Neural progenitor cell (in vitro differentiated cells): ENCODE measurements around the gene CHRNB4. TPM values are rescaled to one million over a fixed set of nuclear protein-coding genes. Genes with fewer than 3 reads are reported as not detected.

Experiments
- DNase-seq: peaks from one replicate; pipeline ENCODE4 v3.0.0-alpha.2; 2016; ENCODE audit warnings: low spot score
- H2AFZ ChIP-seq: fragments of 200-600 bp; sonication (generic); replicated peaks from 2 replicates; pipeline ENCODE4 v1.6.1; 2016; ENCODE audit warnings: antibody characterized with exemption
- H3F3A ChIP-seq: fragments of 200-600 bp; sonication (generic); 2 replicates; pipeline ENCODE4 v1.6.1; 2016; ENCODE audit warnings: antibody characterized with exemption, low read depth
- H3K27ac ChIP-seq: fragments of 200-600 bp; sonication (generic); 2 replicates; pipeline ENCODE4 v1.5.1; 2016; ENCODE audit warnings: mild to moderate bottlenecking
- H3K27me3 ChIP-seq: fragments of 200-600 bp; sonication (generic); 2 replicates; pipeline ENCODE4 v1.6.1; 2016; ENCODE audit warnings: mild to moderate bottlenecking, moderate library complexity
- H3K36me3 ChIP-seq: fragments of 200-600 bp; sonication (generic); 2 replicates; pipeline ENCODE4 v1.5.1; 2016
- H3K4me1 ChIP-seq: fragments of 200-600 bp; sonication (generic); 2 replicates; pipeline ENCODE4 v1.6.1; 2016; ENCODE audit warnings: mixed run types
- H3K4me2 ChIP-seq: fragments of 200-600 bp; sonication (generic); 2 replicates; pipeline ENCODE4 v1.6.1; 2016
- H3K4me3 ChIP-seq: fragments of 200-600 bp; sonication (generic); 2 replicates; pipeline ENCODE4 v1.5.1; 2016
- H3K79me2 ChIP-seq: fragments of 200-600 bp; sonication (generic); 2 replicates; pipeline ENCODE4 v1.6.1; 2016; ENCODE audit warnings: low read depth
- H3K9ac ChIP-seq: fragments of 200-600 bp; sonication (generic); 2 replicates; pipeline ENCODE4 v1.6.1; 2016
- H3K9me3 ChIP-seq: fragments of 200-600 bp; sonication (generic); 2 replicates; pipeline ENCODE4 v1.5.1; 2016; ENCODE audit warnings: low read depth
- H4K20me1 ChIP-seq: fragments of 200-600 bp; sonication (generic); 2 replicates; pipeline ENCODE4 v1.6.1; 2016; ENCODE audit warnings: low read depth
- H3K27ac Mint-ChIP-seq: 3 replicates; pipeline ENCODE4 v1.8.0; 2021; ENCODE audit warnings: mixed read lengths
- H3K27me3 Mint-ChIP-seq: 2 replicates; pipeline ENCODE4 v1.8.0; 2022; ENCODE audit warnings: low read depth, mild to moderate bottlenecking, inconsistent platforms, moderate library complexity, mixed read lengths; ENCODE audit not compliant: insufficient read depth
- H3K36me3 Mint-ChIP-seq: 3 replicates; pipeline ENCODE4 v1.8.0; 2021; ENCODE audit warnings: mixed read lengths
- H3K4me1 Mint-ChIP-seq: 3 replicates; pipeline ENCODE4 v1.8.0; 2021; ENCODE audit warnings: mixed read lengths
- H3K4me3 Mint-ChIP-seq: 3 replicates; pipeline ENCODE4 v1.8.0; 2021; ENCODE audit warnings: mild to moderate bottlenecking, moderate library complexity, mixed read lengths
- H3K9me3 Mint-ChIP-seq: 3 replicates; pipeline ENCODE4 v1.8.0; 2020; ENCODE audit warnings: mixed read lengths
- EZH2 ChIP-seq: fragments of 200-600 bp; sonication (generic); IDR thresholded peaks from 2 replicates; pipeline ENCODE4 v1.6.1; 2017; ENCODE audit warnings: antibody characterized with exemption, mild to moderate bottlenecking, moderate library complexity
- EZH2phosphoT487 ChIP-seq: fragments of 200-600 bp; sonication (generic); IDR thresholded peaks from 2 replicates; pipeline ENCODE4 v1.6.1; 2017; ENCODE audit warnings: antibody characterized with exemption
- total RNA-seq: library from RNA; depleted of rRNA; stranded (reverse); fragments of >200 nt; gene quantifications from 2 replicates; pipeline ENCODE4 v1.2.3, GENCODE V29; 2015; ENCODE audit warnings: low replicate concordance
- TF ChIP-seq, protein P1 (sequence below): fragments of 200-600 bp; sonication (generic); IDR thresholded peaks from 2 replicates; pipeline ENCODE4 v1.5.1; 2017; ENCODE audit warnings: antibody characterized with exemption, mild to moderate bottlenecking

The CHRNB4 gene
- total RNA-seq, 1 donor from 2014 or later = 0.24 TPM

DNA sequence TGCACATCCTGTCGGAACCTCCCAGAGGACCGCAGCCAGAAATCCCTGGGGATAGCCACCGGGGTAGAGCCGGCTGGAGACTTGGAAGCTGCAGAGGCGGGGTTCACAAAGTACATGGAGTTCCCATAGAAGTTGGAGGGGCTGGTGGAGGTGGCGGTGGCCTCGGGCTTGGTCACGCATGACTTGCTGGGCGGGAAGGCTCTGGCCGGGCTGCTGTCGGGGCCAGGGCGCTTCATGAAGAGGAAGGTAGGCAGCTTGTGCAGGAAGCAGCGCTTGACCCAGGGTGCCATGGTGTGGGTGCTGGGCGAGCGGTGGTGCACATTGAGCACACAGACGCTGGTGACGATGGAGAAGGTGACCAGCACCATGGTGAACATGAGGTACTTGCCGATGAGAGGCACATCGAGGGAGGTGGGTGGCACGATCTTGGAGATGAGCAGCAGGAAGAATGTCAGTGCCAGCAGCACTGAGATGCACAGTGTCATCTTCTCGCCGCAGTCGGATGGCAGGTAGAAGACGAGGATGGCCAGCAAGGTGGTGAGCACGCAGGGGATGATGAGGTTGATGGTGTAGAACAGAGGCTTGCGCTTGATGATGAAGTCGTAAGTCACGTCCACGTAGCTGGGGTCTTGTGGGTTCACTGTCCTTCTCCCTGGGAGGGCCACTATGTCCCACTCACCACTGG, 11.8 kb downstream of the CHRNB4 start:
- Mint-ChIP-seq H3K27ac (no peak overlapping the region), H3K36me3 (no peaks in the 10 kb centered on the region), H3K4me1 (peaks cover 11% of the 10 kb centered on the region), H3K27me3 (peaks cover 19% of the 10 kb centered on the region), H3K4me3 (no peak overlapping the region), H3K9me3 (peaks cover 10% of the 10 kb centered on the region)
- Histone ChIP-seq H2AFZ (no peak overlapping the region), H3K4me3 (no peak overlapping the region), H3K36me3 (no peaks in the 10 kb centered on the region), H3F3A (no peaks in the 10 kb centered on the region), H3K9me3 (no peaks in the 10 kb centered on the region), H3K4me2 (no peak overlapping the region), H3K9ac (no peak overlapping the region), H3K27me3 (no peaks in the 10 kb centered on the region), H3K4me1 (no peaks in the 10 kb centered on the region), H3K79me2 (no peaks in the 10 kb centered on the region), H4K20me1 (no peaks in the 10 kb centered on the region), H3K27ac (no peak overlapping the region)
- TF ChIP-seq EZH2phosphoT487 (no peak), EZH2 (no peak)
- TF ChIP-seq, protein P1, sequence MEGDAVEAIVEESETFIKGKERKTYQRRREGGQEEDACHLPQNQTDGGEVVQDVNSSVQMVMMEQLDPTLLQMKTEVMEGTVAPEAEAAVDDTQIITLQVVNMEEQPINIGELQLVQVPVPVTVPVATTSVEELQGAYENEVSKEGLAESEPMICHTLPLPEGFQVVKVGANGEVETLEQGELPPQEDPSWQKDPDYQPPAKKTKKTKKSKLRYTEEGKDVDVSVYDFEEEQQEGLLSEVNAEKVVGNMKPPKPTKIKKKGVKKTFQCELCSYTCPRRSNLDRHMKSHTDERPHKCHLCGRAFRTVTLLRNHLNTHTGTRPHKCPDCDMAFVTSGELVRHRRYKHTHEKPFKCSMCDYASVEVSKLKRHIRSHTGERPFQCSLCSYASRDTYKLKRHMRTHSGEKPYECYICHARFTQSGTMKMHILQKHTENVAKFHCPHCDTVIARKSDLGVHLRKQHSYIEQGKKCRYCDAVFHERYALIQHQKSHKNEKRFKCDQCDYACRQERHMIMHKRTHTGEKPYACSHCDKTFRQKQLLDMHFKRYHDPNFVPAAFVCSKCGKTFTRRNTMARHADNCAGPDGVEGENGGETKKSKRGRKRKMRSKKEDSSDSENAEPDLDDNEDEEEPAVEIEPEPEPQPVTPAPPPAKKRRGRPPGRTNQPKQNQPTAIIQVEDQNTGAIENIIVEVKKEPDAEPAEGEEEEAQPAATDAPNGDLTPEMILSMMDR = no peak
- no peak for DNase-seq

GRCh38 chr15:78628227-78628626, 12.8 kb downstream of the CHRNB4 start:
- H3K4me1 Mint-ChIP-seq = peaks cover 11% of the 10 kb centered on the region
- no peak overlapping the region for H3K4me2 ChIP-seq

GRCh38 chr15:78627348-78627747, 13.7 kb downstream of the CHRNB4 start:
- Mint-ChIP-seq H3K36me3 (no peaks in the 10 kb centered on the region), H3K4me3 (no peak overlapping the region), H3K27ac (no peak overlapping the region), H3K27me3 (peaks cover 21% of the 10 kb centered on the region), H3K4me1 (peaks cover 11% of the 10 kb centered on the region), H3K9me3 (peaks cover 5% of the 10 kb centered on the region)
- no peaks in the 10 kb centered on the region for H3K36me3 ChIP-seq
- no peak overlapping the region for H3K4me2 ChIP-seq
- TF ChIP-seq EZH2 (no peak), EZH2phosphoT487 (no peak)
- TF ChIP-seq, protein P1 = no peak
- peaks cover 17% of the 10 kb centered on the region for H3K27me3 ChIP-seq
- H3K79me2 ChIP-seq = no peaks in the 10 kb centered on the region
- no peaks in the 10 kb centered on the region for H3K4me1 ChIP-seq
- no peaks in the 10 kb centered on the region for H4K20me1 ChIP-seq
- no peak overlapping the region for H3K9ac ChIP-seq
- no peak overlapping the region for H3K4me3 ChIP-seq
- no peak overlapping the region for H2AFZ ChIP-seq
- no peaks in the 10 kb centered on the region for H3K9me3 ChIP-seq
- H3K27ac ChIP-seq = no peak overlapping the region
- DNase-seq = no peak
- H3F3A ChIP-seq = no peaks in the 10 kb centered on the region

More at GRCh38 chr15:78628227-78628626, 12.8 kb downstream of the CHRNB4 start:
- H3K4me1 ChIP-seq = no peaks in the 10 kb centered on the region
- H3K36me3 ChIP-seq = no peaks in the 10 kb centered on the region
- Mint-ChIP-seq H3K27ac (no peak overlapping the region), H3K36me3 (no peaks in the 10 kb centered on the region), H3K4me3 (no peak overlapping the region), H3K9me3 (peaks cover 10% of the 10 kb centered on the region), H3K27me3 (peaks cover 20% of the 10 kb centered on the region)
- H4K20me1 ChIP-seq = no peaks in the 10 kb centered on the region
- H3K27me3 ChIP-seq = peaks cover 8% of the 10 kb centered on the region
- no peaks in the 10 kb centered on the region for H3K79me2 ChIP-seq
- no peaks in the 10 kb centered on the region for H3K9me3 ChIP-seq
- no peak overlapping the region for H3K4me3 ChIP-seq
- H3K27ac ChIP-seq = no peak overlapping the region
- no peak for DNase-seq
- TF ChIP-seq EZH2phosphoT487 = no peak
- no peak for TF ChIP-seq EZH2
- TF ChIP-seq, protein P1 = no peak
- H2AFZ ChIP-seq = no peak overlapping the region
- no peak overlapping the region for H3K9ac ChIP-seq
- H3F3A ChIP-seq = no peaks in the 10 kb centered on the region
